H1 (cell line): ENCODE data around the gene MAP3K3. TPM values are rescaled to one million over a fixed set of nuclear protein-coding genes. Genes with fewer than 3 reads are reported as not detected.

ENCODE experiments used
- CTCF ChIA-PET: fragments of 300-600 bp; sonication (Branson Sonifier 250); formaldehyde crosslinking; loops from one replicate; lab custom pipeline; 2021; ENCODE audit not compliant: partially characterized antibody; lab: Charles Lee
- POLR2A ChIA-PET: fragments of 300-600 bp; sonication (Branson Sonifier 250); formaldehyde crosslinking; loops from one replicate; lab custom pipeline; 2021; ENCODE audit warnings: inconsistent platforms; ENCODE audit not compliant: partially characterized antibody; lab: Charles Lee
- DNase-seq, 2 experiments: peaks; one replicate each; pipeline versions ENCODE4 v3.0.0 to v3.0.0-alpha.2; 2010 to 2022; ENCODE audit warnings: low spot score in 2 of 2, low read depth in 1 of 2, mixed read lengths in 1 of 2
- FAIRE-seq: peaks from 2 replicates; lab custom pipeline; 2011; peaks lifted over from hg19 to GRCh38; lab: Jason Lieb, UNC
- H2AFZ ChIP-seq: 2 replicates; pipeline ENCODE4 v1.8.1; 2012; ENCODE audit warnings: low read length, inconsistent platforms
- H2AK5ac ChIP-seq: 2 replicates; pipeline ENCODE4 v1.6.1; 2013; ENCODE audit warnings: low read depth, low read length
- H2BK120ac ChIP-seq: replicated peaks from 2 replicates; pipeline ENCODE3; 2013; ENCODE audit warnings: low read depth, low read length, inconsistent platforms
- H2BK12ac ChIP-seq: 2 replicates; pipeline ENCODE4 v1.6.1; 2013; ENCODE audit warnings: low read depth, low read length
- H2BK15ac ChIP-seq: 2 replicates; pipeline ENCODE4 v1.6.1; 2013; ENCODE audit warnings: low read length
- H2BK20ac ChIP-seq: 2 replicates; pipeline ENCODE4 v1.6.1; 2013; ENCODE audit warnings: low read length
- H2BK5ac ChIP-seq: 2 replicates; pipeline ENCODE4 v1.6.1; 2013; ENCODE audit warnings: low read depth, low read length
- H3K14ac ChIP-seq: 2 replicates; pipeline ENCODE4 v1.6.1; 2013; ENCODE audit warnings: inconsistent platforms; ENCODE audit not compliant: insufficient read length
- H3K18ac ChIP-seq: 2 replicates; pipeline ENCODE4 v1.6.1; 2013; ENCODE audit warnings: low read length; ENCODE audit errors: extremely low read depth
- H3K23ac ChIP-seq: 2 replicates; pipeline ENCODE4 v1.6.1; 2013; ENCODE audit warnings: inconsistent platforms; ENCODE audit not compliant: insufficient read length
- H3K23me2 ChIP-seq: 2 replicates; pipeline ENCODE4 v1.6.1; 2013; ENCODE audit warnings: low read depth, low read length
- H3K27ac ChIP-seq: 2 replicates; pipeline ENCODE4 v1.6.1; 2011; ENCODE audit warnings: low read depth, low read length, inconsistent platforms
- H3K27me3 ChIP-seq, 4 experiments: replicated peaks in 1 of 4; 1 replicate in 1 of 4; 2 replicates in 3 of 4; pipeline versions ENCODE4 v1.6.1 to v1.8.1; 2011 to 2013; ENCODE audit warnings: low read length in 3 of 4, mild to moderate bottlenecking in 3 of 4, inconsistent platforms in 2 of 4, mixed read lengths in 2 of 4, moderate library complexity in 1 of 4; ENCODE audit not compliant: control insufficient read depth in 3 of 4, insufficient read depth in 3 of 4; ENCODE audit errors: extremely low read depth in 1 of 4
- H3K36me3 ChIP-seq, 4 experiments: 2 replicates each; pipeline versions ENCODE4 v1.6.1 to v1.8.1; 2011 to 2013; ENCODE audit warnings: mild to moderate bottlenecking in 4 of 4, low read length in 3 of 4, moderate library complexity in 2 of 4, control low read depth in 1 of 4, inconsistent platforms in 1 of 4; ENCODE audit not compliant: insufficient read depth in 4 of 4, control insufficient read depth in 2 of 4
- H3K4ac ChIP-seq: replicated peaks from 2 replicates; pipeline ENCODE3; 2013; ENCODE audit warnings: low read length, low read depth, mixed read lengths, inconsistent platforms; ENCODE audit not compliant: insufficient read length
- H3K4me1 ChIP-seq, 4 experiments: replicated peaks in 1 of 4; 1 replicate in 1 of 4; 2 replicates in 3 of 4; pipeline versions ENCODE4 v1.6.1 to v1.8.1; 2011 to 2013; ENCODE audit warnings: low read length in 3 of 4, inconsistent platforms in 2 of 4, mixed read lengths in 1 of 4; ENCODE audit not compliant: insufficient read depth in 4 of 4, control insufficient read depth in 3 of 4
- H3K4me2 ChIP-seq, 2 experiments: 2 replicates each; pipeline versions ENCODE4 v1.6.1 to v1.8.1; 2011 to 2013; ENCODE audit warnings: low read depth in 2 of 2, low read length in 2 of 2, control low read depth in 1 of 2, inconsistent platforms in 1 of 2, mild to moderate bottlenecking in 1 of 2; ENCODE audit not compliant: insufficient read depth in 1 of 2
- H3K4me3 ChIP-seq, 4 experiments: fragments of 200-600, 300-600 bp in 1 of 4; sonication (generic), shearing (Covaris generic), sonication (Bioruptor Twin) in 1 of 4; 2 replicates each; pipeline versions ENCODE4 v1.5.1 to v1.8.1; 2011 to 2016; ENCODE audit warnings: low read length in 4 of 4, low read depth in 3 of 4, control low read depth in 2 of 4, inconsistent platforms in 2 of 4, mild to moderate bottlenecking in 2 of 4, mixed read lengths in 1 of 4, moderate library complexity in 1 of 4; ENCODE audit not compliant: insufficient read depth in 2 of 4; ENCODE audit errors: extremely low read depth in 1 of 4
- H3K56ac ChIP-seq: replicated peaks from 2 replicates; pipeline ENCODE3; 2013; ENCODE audit warnings: low read depth, mild to moderate bottlenecking, mixed read lengths, low read length, inconsistent platforms; ENCODE audit not compliant: insufficient read length
- H3K79me1 ChIP-seq: 2 replicates; pipeline ENCODE4 v1.6.1; 2013; ENCODE audit warnings: low read depth, low read length, control low read depth
- H3K79me2 ChIP-seq, 2 experiments: 2 replicates each; pipeline versions ENCODE4 v1.6.1 to v1.8.1; 2012 to 2013; ENCODE audit warnings: low read length in 2 of 2, mild to moderate bottlenecking in 2 of 2, inconsistent platforms in 1 of 2; ENCODE audit not compliant: insufficient read depth in 2 of 2, control insufficient read depth in 1 of 2
- H3K9ac ChIP-seq, 4 experiments: replicated peaks in 1 of 4; 1 replicate in 1 of 4; 2 replicates in 3 of 4; pipeline versions ENCODE4 v1.6.1 to v1.8.1; 2011 to 2013; ENCODE audit warnings: low read depth in 3 of 4, low read length in 3 of 4, control low read depth in 2 of 4, mild to moderate bottlenecking in 2 of 4, moderate library complexity in 2 of 4, inconsistent platforms in 1 of 4; ENCODE audit errors: extremely low read depth in 1 of 4
- H3K9me3 ChIP-seq, 2 experiments: 2 replicates each; pipeline versions ENCODE4 v1.6.1 to v1.8.1; 2012 to 2013; ENCODE audit warnings: mild to moderate bottlenecking in 2 of 2, moderate library complexity in 2 of 2, control low read depth in 1 of 2, inconsistent platforms in 1 of 2, low read depth in 1 of 2, low read length in 1 of 2, mixed read lengths in 1 of 2; ENCODE audit not compliant: insufficient read depth in 2 of 2
- H4K20me1 ChIP-seq, 2 experiments: replicated peaks in 1 of 2; 2 replicates each; pipeline versions ENCODE3 to v1.8.1; 2011 to 2013; ENCODE audit warnings: inconsistent platforms in 2 of 2, low read length in 2 of 2, mild to moderate bottlenecking in 1 of 2; ENCODE audit not compliant: insufficient read depth in 2 of 2, control insufficient read depth in 1 of 2
- H4K5ac ChIP-seq: 2 replicates; pipeline ENCODE4 v1.6.1; 2013; ENCODE audit warnings: low read length, low read depth, mixed read lengths, inconsistent platforms; ENCODE audit not compliant: insufficient read length
- H4K8ac ChIP-seq: 2 replicates; pipeline ENCODE4 v1.8.0; 2013; ENCODE audit warnings: mild to moderate bottlenecking, moderate library complexity, low read length, inconsistent platforms; ENCODE audit not compliant: insufficient read depth; ENCODE audit errors: extremely low read depth
- H4K91ac ChIP-seq: replicated peaks from 2 replicates; pipeline ENCODE3; 2013; ENCODE audit warnings: low read length, mixed read lengths, inconsistent platforms; ENCODE audit not compliant: insufficient read length
- BCL11A ChIP-seq, 2 experiments: IDR thresholded peaks; one replicate each; pipeline ENCODE4 v1.6.1; 2011; ENCODE audit warnings: low read depth in 2 of 2, low read length in 2 of 2, mild to moderate bottlenecking in 2 of 2
- HDAC2 ChIP-seq, 2 experiments: fragments of 300-600 bp in 1 of 2; sonication (generic) in 1 of 2; IDR thresholded peaks; 2 replicates each; pipeline ENCODE4 v1.6.1; 2011 to 2012; ENCODE audit warnings: low read depth in 2 of 2, low read length in 2 of 2, mild to moderate bottlenecking in 2 of 2, moderate library complexity in 2 of 2, borderline replicate concordance in 1 of 2, inconsistent platforms in 1 of 2
- MAX ChIP-seq: IDR thresholded peaks from 2 replicates; pipeline ENCODE4 v1.6.1; 2012; ENCODE audit warnings: inconsistent platforms
- NANOG ChIP-seq: IDR thresholded peaks from 2 replicates; pipeline ENCODE4 v1.6.1; 2011; ENCODE audit warnings: low read length, low read depth, mild to moderate bottlenecking, inconsistent platforms; ENCODE audit not compliant: insufficient read depth, poor library complexity, severe bottlenecking
- RBBP5 ChIP-seq: IDR thresholded peaks from 2 replicates; pipeline ENCODE4 v1.7.1; 2012; ENCODE audit warnings: low read depth, mild to moderate bottlenecking, inconsistent platforms, low read length, moderate library complexity, borderline replicate concordance
- SIRT6 ChIP-seq: IDR thresholded peaks from one replicate; pipeline ENCODE4 v1.7.1; 2012; ENCODE audit warnings: low read length, inconsistent platforms
- TEAD4 ChIP-seq: IDR thresholded peaks from 2 replicates; pipeline ENCODE4 v1.6.1; 2012; ENCODE audit warnings: low read depth, low read length, inconsistent platforms, mixed read lengths
- WGBS, 2 experiments: shearing (Covaris generic) in 1 of 2; methylation state at CpG; one replicate each; pipeline versions ENCODE4 v1.1.6 to v1.1.7; 2013 to 2015; ENCODE audit warnings: low lambda C conversion rate in 2 of 2, mixed read lengths in 2 of 2, inconsistent platforms in 1 of 2, low coverage in 1 of 2, missing lambda C conversion rate in 1 of 2; ENCODE audit not compliant: insufficient replicate concordance in 2 of 2, insufficient coverage in 1 of 2, insufficient read length in 1 of 2; ENCODE audit errors: extremely low coverage in 1 of 2, missing lambda C conversion rate in 1 of 2; 5-methylcytosine and 5-hydroxymethylcytosine counted together
- polyA plus RNA-seq, 7 experiments: library from polyadenylated mRNA; depleted of rRNA in 3 of 7; stranded (reverse) in 5 of 7; unstranded in 2 of 7; fragments of >200 nt in 5 of 7; fragments of 200-250 nt in 2 of 7; gene quantifications; 1 replicate in 5 of 7; 2 replicates in 1 of 7; 4 replicates in 1 of 7; pipeline versions ENCODE4 v1.2.1 to v1.2.3, GENCODE V29; 2011 to 2013; ENCODE audit warnings: missing spikeins in 2 of 7, mixed read lengths in 2 of 7
- total RNA-seq: library from RNA; stranded (reverse); fragmentation: NEBNext Ultra II Directional; extraction: Animal tissue kit (Norgen Biotek cat#: 25700); gene quantifications from 2 replicates; pipeline ENCODE4 v1.2.1, GENCODE V29; 2021

MAP3K3 gene
- total and polyA plus RNA-seq, 2 of the 8 experiments (the other 6 are each of a cell fraction or from before 2014, with no cell fraction given): 10.3 to 21.0 TPM

DNA sequence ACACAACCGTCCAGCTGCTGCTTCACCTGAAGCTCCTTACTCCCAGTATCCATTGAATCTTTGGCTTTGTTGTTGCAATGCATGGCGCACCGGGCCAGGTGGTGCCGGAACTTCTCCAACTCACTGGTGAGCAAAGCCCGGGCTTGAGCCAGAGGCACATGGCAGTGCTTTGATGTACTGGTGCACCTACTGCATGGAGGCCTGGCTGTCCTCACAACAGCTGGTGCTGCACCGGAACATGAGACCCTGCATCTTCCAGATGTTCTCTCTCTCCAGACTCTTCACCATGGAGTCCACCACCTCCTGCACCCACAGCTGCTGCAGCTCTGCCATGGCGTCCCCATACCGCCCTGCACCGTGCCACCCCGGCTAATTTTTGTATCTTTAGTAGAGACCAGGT lies 11.4 kb upstream of the MAP3K3 start:
- no peaks in the 10 kb centered on the region for H3K79me2 ChIP-seq
- no peak overlapping the region for H3K18ac ChIP-seq
- no peak overlapping the region for H4K91ac ChIP-seq
- DNase-seq (no peak), FAIRE-seq (no peak)
- no peak overlapping the region for H3K23ac ChIP-seq
- WGBS, 2 experiments: 95% methylated on average over 10 of the region's 10 CpGs; no CpG with 5 or more reads in 1 of the 2 experiments
- no peak overlapping the region for H2BK20ac ChIP-seq
- TF ChIP-seq HDAC2 (IDR thresholded peaks at IDR 0.05; ENCODE audit: borderline replicate concordance in 1 of 2, low read depth in 2 of 2, low read length in 2 of 2) (no peak), TEAD4 (no peak), MAX (no peak), SIRT6 (no peak), NANOG (no peak), RBBP5 (no peak), BCL11A (IDR thresholded peaks at IDR 0.05; ENCODE audit: low read depth in 2 of 2, low read length in 2 of 2) (no peak)
- no peak overlapping the region for H2BK5ac ChIP-seq
- no peak overlapping the region for H2BK15ac ChIP-seq
- no peak overlapping the region for H3K4me2 ChIP-seq
- H3K56ac ChIP-seq: no peak overlapping the region
- H2AFZ ChIP-seq: no peak overlapping the region
- H3K14ac ChIP-seq: no peak overlapping the region
- no peak overlapping the region for H3K9ac ChIP-seq
- ChIA-PET POLR2A (interaction anchor here (0.9 to 2.6 kb wide), 5 partner anchors 9 to 88 kb away, joined by 3 to 18 read pairs (median 4); partner anchors contain the start of genes MAP3K3 and TACO1), CTCF (interaction anchor here (1.4 to 5.6 kb wide), 19 partner anchors 9 to 185 kb away, joined by 4 to 64 read pairs (median 14); partner anchors contain the start of genes CYB561 and TACO1)
- no peaks in the 10 kb centered on the region for H3K4me1 ChIP-seq
- H4K8ac ChIP-seq: no peak overlapping the region
- H2BK120ac ChIP-seq: no peak overlapping the region
- no peak overlapping the region for H3K27ac ChIP-seq
- no peak overlapping the region for H3K4me3 ChIP-seq
- H2AK5ac ChIP-seq: no peak overlapping the region
- H3K4ac ChIP-seq: no peak overlapping the region
- no peaks in the 10 kb centered on the region for H3K23me2 ChIP-seq
- H3K79me1 ChIP-seq: no peaks in the 10 kb centered on the region
- no peaks in the 10 kb centered on the region for H3K27me3 ChIP-seq
- peaks cover 3 to 30% (median 18%) of the 10 kb centered on the region in 4 experiments; a peak in 7 of 8 replicates for H3K36me3 ChIP-seq
- H3K9me3 ChIP-seq: no peaks in the 10 kb centered on the region
- no peaks in the 10 kb centered on the region for H4K20me1 ChIP-seq
- H4K5ac ChIP-seq: no peak overlapping the region
- no peak overlapping the region for H2BK12ac ChIP-seq
